ENCODE results near the gene C15orf39. TPM values are rescaled to one million over a fixed set of nuclear protein-coding genes. Genes with fewer than 3 reads are reported as not detected.
A peak's percentile ranks its signal among the peaks of the same experiment; 100 is the strongest.

Gene C15orf39
- polyA plus RNA-seq, 3 donors, result 8.9 to 80.7 (median 18.2) TPM

- H3K36me3 ChIP-seq (replicated peaks in 1 of 2; ENCODE audit: control insufficient read depth in 1 of 2, insufficient read depth in 2 of 2, low read length in 2 of 2), result peaks cover 0 to 6% of the 10 kb centered on the region in 2 donors
- DNase-seq, result peak; percentile 46 to 68 (median 66)
- peaks cover 17% of the 10 kb centered on the region for H4K20me1 ChIP-seq (ENCODE audit: insufficient read depth, low read length)
- no peak for TF ChIP-seq CTCF (IDR thresholded peaks at IDR 0.05)
- intact Hi-C loops (cut with micrococcal nuclease), result no loop called here
- H3K4me3 Mint-ChIP-seq, result peak overlapping the region; percentile 53 to 75
- H3K9ac ChIP-seq (ENCODE audit: insufficient read depth, low read length, poor library complexity, severe bottlenecking), result no peak overlapping the region
- no peak overlapping the region for H2AFZ ChIP-seq (ENCODE audit: insufficient read depth, low read depth, low read length, poor library complexity, severe bottlenecking)
- H3K36me3 Mint-ChIP-seq, result peaks cover 5 to 6% of the 10 kb centered on the region in 2 donors
- H3K4me2 ChIP-seq (replicated peaks; ENCODE audit: extremely low read depth, low read length, poor library complexity, severe bottlenecking), result peak overlapping the region; percentile 30
- H3K27ac Mint-ChIP-seq, result peak overlapping the region in 3 of 7 donors; percentile 42 to 73 (median 66)
- 80% methylated on average over 1 of the region's 3 CpGs for WGBS (ENCODE audit: insufficient coverage)
- peak overlapping the region in 2 of 3 experiments; percentile 1 to 95 for H3K4me3 ChIP-seq (replicated peaks in 1 of 3; ENCODE audit: low read depth in 2 of 3, low read length in 3 of 3)
- no peaks in the 10 kb centered on the region for H3K9me3 ChIP-seq (replicated peaks in 1 of 2; ENCODE audit: control insufficient read depth in 1 of 2, insufficient read depth in 1 of 2, low read length in 2 of 2)
- H3K4me1 Mint-ChIP-seq, result peaks cover 51% of the 10 kb centered on the region
- H3K27me3 Mint-ChIP-seq (ENCODE audit: low read depth in 3 of 3), result peaks cover 7 to 21% (median 13%) of the 10 kb centered on the region in 3 donors
- H3K9me3 Mint-ChIP-seq, result peaks cover 0 to 2% (median 0%) of the 10 kb centered on the region in 7 donors
- peaks cover 0 to 7% of the 10 kb centered on the region in 2 donors for H3K27me3 ChIP-seq (ENCODE audit: control insufficient read depth in 2 of 2, insufficient read depth in 2 of 2, low read length in 2 of 2)
- peaks cover 21% of the 10 kb centered on the region for H3K79me2 ChIP-seq (ENCODE audit: insufficient read depth, low read length)
- H3K4me1 ChIP-seq (ENCODE audit: control insufficient read depth in 1 of 2, insufficient read depth in 2 of 2, low read length in 2 of 2), result peaks cover 53 to 69% of the 10 kb centered on the region in 2 donors
- H3K27ac ChIP-seq (ENCODE audit: low read depth in 1 of 2, low read length in 2 of 2), result no peak overlapping the region
These were observed 2.9 kb upstream of the C15orf39 start for GRCh38 chr15:75198560-75199356.

DNA sequence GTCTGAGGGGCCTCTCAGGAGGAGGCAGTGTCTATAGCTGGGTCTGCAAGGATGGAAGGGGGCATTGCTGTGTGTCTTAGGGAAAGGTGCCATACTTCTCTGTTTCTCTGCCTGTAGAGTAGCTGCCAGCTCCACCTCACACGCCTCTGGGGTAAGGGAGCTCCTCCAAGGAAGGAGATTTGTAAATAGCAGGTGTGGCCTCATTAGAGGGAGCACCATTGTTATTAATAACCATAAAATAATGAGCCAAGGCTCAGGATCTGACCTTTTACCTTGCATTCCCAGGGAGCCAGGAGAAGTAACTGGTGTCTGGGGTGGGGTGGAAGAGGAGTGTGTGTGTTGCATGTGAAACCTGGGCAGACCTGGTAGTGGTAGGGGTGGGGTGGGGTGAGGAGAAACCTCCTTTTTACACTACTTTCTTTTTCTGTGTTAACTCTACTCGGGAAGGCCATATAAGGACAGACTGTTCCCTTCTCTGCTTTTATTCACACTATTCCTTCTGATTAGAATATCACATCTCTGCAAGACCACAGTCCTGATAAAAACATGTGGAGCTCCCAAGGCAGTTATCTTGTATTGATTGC, 2.2 kb upstream of the C15orf39 start:
- no CpG with 5 or more reads among the region's 2 CpGs for WGBS (ENCODE audit: insufficient coverage)
- no peak for TF ChIP-seq CTCF (IDR thresholded peaks at IDR 0.05)
- peaks cover 24% of the 10 kb centered on the region for H4K20me1 ChIP-seq (ENCODE audit: insufficient read depth, low read length)
- H3K79me2 ChIP-seq (ENCODE audit: insufficient read depth, low read length), result peaks cover 27% of the 10 kb centered on the region
- Mint-ChIP-seq H3K4me1 (peaks cover 53% of the 10 kb centered on the region), H3K9me3 (peaks cover 0 to 2% (median 0%) of the 10 kb centered on the region in 7 donors), H3K36me3 (peaks cover 10 to 12% of the 10 kb centered on the region in 2 donors), H3K4me3 (peak overlapping the region; percentile 53 to 75), H3K27me3 (ENCODE audit: low read depth in 3 of 3) (peaks cover 10 to 19% (median 14%) of the 10 kb centered on the region in 3 donors), H3K27ac (peak overlapping the region in 4 of 7 donors; percentile 14 to 73 (median 30))
- no peak overlapping the region for H3K9ac ChIP-seq (ENCODE audit: insufficient read depth, low read length, poor library complexity, severe bottlenecking)
- intact Hi-C loops (cut with micrococcal nuclease), result no loop called here
- no peak for DNase-seq
- H3K4me2 ChIP-seq (replicated peaks; ENCODE audit: extremely low read depth, low read length, poor library complexity, severe bottlenecking), result peak overlapping the region; percentile 30
- H3K27ac ChIP-seq (ENCODE audit: low read depth in 1 of 2, low read length in 2 of 2), result no peak overlapping the region
- peak overlapping the region in 2 of 3 experiments; percentile 1 to 95 for H3K4me3 ChIP-seq (replicated peaks in 1 of 3; ENCODE audit: low read depth in 2 of 3, low read length in 3 of 3)
- H3K4me1 ChIP-seq (ENCODE audit: control insufficient read depth in 1 of 2, insufficient read depth in 2 of 2, low read length in 2 of 2), result peaks cover 57 to 71% of the 10 kb centered on the region in 2 donors
- H3K36me3 ChIP-seq (replicated peaks in 1 of 2; ENCODE audit: control insufficient read depth in 1 of 2, insufficient read depth in 2 of 2, low read length in 2 of 2), result peaks cover 0 to 6% of the 10 kb centered on the region in 2 donors
- H2AFZ ChIP-seq (ENCODE audit: insufficient read depth, low read depth, low read length, poor library complexity, severe bottlenecking), result no peak overlapping the region
- H3K9me3 ChIP-seq (replicated peaks in 1 of 2; ENCODE audit: control insufficient read depth in 1 of 2, insufficient read depth in 1 of 2, low read length in 2 of 2), result no peaks in the 10 kb centered on the region
- peaks cover 0 to 7% of the 10 kb centered on the region in 2 donors for H3K27me3 ChIP-seq (ENCODE audit: control insufficient read depth in 2 of 2, insufficient read depth in 2 of 2, low read length in 2 of 2)
